K562 (cell line): ENCODE data around the gene CARD10. TPM values are rescaled to one million over a fixed set of nuclear protein-coding genes. Genes with fewer than 3 reads are reported as not detected.
A peak's percentile ranks its signal among the peaks of the same experiment; 100 is the strongest.

Source experiments
- ATAC-seq: fragments of 200-7000 bp; cut with Tn5 transposase; 3 replicates; pipeline ENCODE4 v1.9.1; 2020; ENCODE audit warnings: moderate library complexity
- BruUV-seq: library from RNA; stranded (reverse); fragments of 400-500 nt; replicated peaks from 2 replicates; lab custom pipeline; 2021; lab: Mats Ljungman, UMichigan
- CTCF ChIA-PET: fragments of 300-600 bp; formaldehyde crosslinking; extraction: SDS; loops from one replicate; lab custom pipeline; 2021; ENCODE audit warnings: low intra/inter-chr PET ratio; lab: Yijun Ruan, JAX
- POLR2A ChIA-PET: fragments of 300-600, 350-650 bp; sonication (Branson Sonifier 250); formaldehyde crosslinking; extraction: SDS; loops from one replicate; lab custom pipeline; 2021; ENCODE audit warnings: antibody characterized with exemption, inconsistent platforms; lab: Yijun Ruan, JAX
- DNase-seq, 4 experiments: peaks; one replicate each; pipeline versions ENCODE4 v3.0.0 to v3.0.0-alpha.2; 2011 to 2018; ENCODE audit warnings: low spot score in 3 of 4, mixed read lengths in 3 of 4; ENCODE audit errors: extremely low read depth in 1 of 4
- FAIRE-seq: peaks from 2 replicates; lab custom pipeline; 2011; peaks lifted over from hg19 to GRCh38; lab: Jason Lieb, UNC
- H2AFZ ChIP-seq: 2 replicates; pipeline ENCODE4 v1.6.0; 2011; ENCODE audit warnings: low read depth, low read length, control low read depth, inconsistent platforms
- H3K27ac ChIP-seq: fragments of 200-600 bp; 3 replicates; pipeline ENCODE4 v1.8.0; 2011; ENCODE audit warnings: low read depth, mild to moderate bottlenecking, control low read depth, inconsistent platforms, low read length, moderate library complexity, mixed read lengths; ENCODE audit errors: extremely low read depth
- H3K27me3 ChIP-seq, 2 experiments: fragments of 300-600 bp in 1 of 2; 2 replicates in 1 of 2; 3 replicates in 1 of 2; pipeline versions ENCODE4 v1.6.0 to v1.8.0; 2011; ENCODE audit warnings: inconsistent platforms in 2 of 2, low read length in 2 of 2, mild to moderate bottlenecking in 1 of 2, mixed read lengths in 1 of 2, moderate library complexity in 1 of 2; ENCODE audit not compliant: control insufficient read depth in 2 of 2, insufficient read depth in 2 of 2
- H3K36me3 ChIP-seq: fragments of 300-600 bp; 3 replicates; pipeline ENCODE4 v1.8.0; 2011; ENCODE audit warnings: mild to moderate bottlenecking, low read length, inconsistent platforms; ENCODE audit not compliant: control insufficient read depth, insufficient read depth
- H3K4me1 ChIP-seq, 2 experiments: fragments of 200-600 bp in 1 of 2; replicated peaks in 1 of 2; 2 replicates in 1 of 2; 3 replicates in 1 of 2; pipeline versions ENCODE4 v1.5.1 to v1.8.0; 2011; ENCODE audit warnings: inconsistent platforms in 2 of 2, low read length in 2 of 2, mild to moderate bottlenecking in 1 of 2, mixed read lengths in 1 of 2, moderate library complexity in 1 of 2; ENCODE audit not compliant: control insufficient read depth in 2 of 2, insufficient read depth in 2 of 2
- H3K4me2 ChIP-seq: 2 replicates; pipeline ENCODE4 v1.6.1; 2011; ENCODE audit warnings: low read length, control low read depth, inconsistent platforms, mixed read lengths; ENCODE audit not compliant: insufficient read depth
- H3K4me3 ChIP-seq: fragments of 200-600 bp; sonication (generic), shearing (Covaris generic); 2 replicates; pipeline ENCODE4 v1.5.1; 2016; ENCODE audit warnings: control low read depth, inconsistent platforms
- H3K79me2 ChIP-seq: fragments of 200-600 bp; 3 replicates; pipeline ENCODE4 v1.8.0; 2011; ENCODE audit warnings: low read length, inconsistent platforms; ENCODE audit not compliant: control insufficient read depth, insufficient read depth
- H3K9ac ChIP-seq, 2 experiments: 2 replicates each; pipeline versions ENCODE4 v1.6.0 to v1.6.1; 2011; ENCODE audit warnings: low read depth in 2 of 2, low read length in 2 of 2, control low read depth in 1 of 2, inconsistent platforms in 1 of 2, mild to moderate bottlenecking in 1 of 2, mixed read lengths in 1 of 2; ENCODE audit not compliant: insufficient read depth in 1 of 2
- H3K9me1 ChIP-seq: one replicate; pipeline ENCODE4 v1.6.0; 2011; ENCODE audit warnings: inconsistent platforms, mild to moderate bottlenecking, low read length, moderate library complexity; ENCODE audit not compliant: control insufficient read depth, insufficient read depth
- H3K9me3 ChIP-seq: replicated peaks from 2 replicates; pipeline ENCODE4 v1.5.1; 2011; ENCODE audit warnings: low read depth, low read length, inconsistent platforms; ENCODE audit not compliant: control insufficient read depth, insufficient read depth
- H4K20me1 ChIP-seq: replicated peaks from 2 replicates; pipeline ENCODE4 v1.6.1; 2011; ENCODE audit warnings: low read length, inconsistent platforms, mixed read lengths; ENCODE audit not compliant: control insufficient read depth, insufficient read depth
- BRCA1 ChIP-seq, 2 experiments: fragments of 450-650 bp in 1 of 2; sonication (generic) in 1 of 2; formaldehyde crosslinking in 1 of 2; IDR thresholded peaks; 2 replicates each; pipeline versions ENCODE4 v1.5.0 to v1.6.1; 2017 to 2020; ENCODE audit warnings: mild to moderate bottlenecking in 1 of 2, missing genetic modification reagents in 1 of 2
- POLR2G ChIP-seq: fragments of 200-400 bp; formaldehyde crosslinking; IDR thresholded peaks from 2 replicates; pipeline ENCODE4 v1.6.1; 2017; ENCODE audit warnings: low read depth, mild to moderate bottlenecking, antibody characterized with exemption, low read length, moderate library complexity
- RBFOX2 ChIP-seq: fragments of 200-400 bp; formaldehyde crosslinking; IDR thresholded peaks from 2 replicates; pipeline ENCODE4 v1.6.1; 2017; ENCODE audit warnings: low read depth, mild to moderate bottlenecking, low read length, moderate library complexity
- WGBS: fragments of 100-300 bp; shearing (Covaris generic); methylation state at CpG from one replicate; pipeline ENCODE4 v1.1.6; 2016; ENCODE audit warnings: low coverage, mixed read lengths; ENCODE audit not compliant: insufficient coverage; ENCODE audit errors: missing lambda C conversion rate; 5-methylcytosine and 5-hydroxymethylcytosine counted together
- in situ Hi-C: fragments of 300-500 bp; cut with MboI; formaldehyde crosslinking; loops from 4 replicates; pipeline ENCODE4 v1.15.0; 2018; ENCODE audit warnings: inconsistent platforms, mixed read lengths
- intact Hi-C: fragments of 100-400 bp; cut with micrococcal nuclease; formaldehyde crosslinking; loops from 2 replicates; pipeline ENCODE4 v1.14.2; 2022
- polyA plus RNA-seq, 8 experiments: library from polyadenylated mRNA; depleted of rRNA in 4 of 8; stranded (reverse) in 5 of 8; unstranded in 3 of 8; fragments of >200 nt; fragmentation: Nextera tagmentation in 2 of 8; fragmentation: Illumina TruSeq in 1 of 8; extraction: Ambion mirVana in 2 of 8; extraction: Trizol in 1 of 8; gene quantifications; 2 replicates each; pipeline versions ENCODE4 v1.2.1 to v1.2.3, GENCODE V29; 2011 to 2014; ENCODE audit warnings: inconsistent platforms in 1 of 8, missing spikeins in 1 of 8
- total RNA-seq, 7 experiments: library from RNA; depleted of rRNA in 6 of 7; stranded (reverse); fragments of >200 nt in 6 of 7; fragmentation: Illumina TruSeq in 2 of 7; extraction: Trizol in 2 of 7; gene quantifications; 2 replicates each; pipeline versions ENCODE4 v1.2.1 to v1.2.3, GENCODE V29; 2011 to 2021; ENCODE audit warnings: low replicate concordance in 1 of 7
- TF ChIP-seq, protein P1 (sequence below): fragments of 250-450 bp; sonication (Bioruptor Pico); IDR thresholded peaks from 2 replicates; pipeline ENCODE4 v1.8.0; 2021; ENCODE audit warnings: moderate library complexity, mild to moderate bottlenecking, inconsistent platforms
- TF ChIP-seq, protein P2 (sequence below): sonication (generic); formaldehyde crosslinking; IDR thresholded peaks from 2 replicates; pipeline ENCODE4 v1.8.1; 2022; ENCODE audit warnings: missing genetic modification reagents

Gene CARD10
- total and polyA plus RNA-seq, 9 of the 15 experiments (the other 6 are each of a cell fraction or from before 2014, with no cell fraction given): 0.13 to 5.8 (median 1.6) TPM

GRCh38 chr22:37566329-37566837, 47.2 kb upstream of the CARD10 start:
- Histone ChIP-seq H2AFZ (no peak overlapping the region), H3K27ac (no peak overlapping the region), H3K9ac (no peak overlapping the region), H3K9me1 (peaks cover 8% of the 10 kb centered on the region), H3K27me3 (no peaks in the 10 kb centered on the region), H3K9me3 (no peaks in the 10 kb centered on the region), H4K20me1 (peaks cover 59% of the 10 kb centered on the region), H3K4me2 (no peak overlapping the region), H3K79me2 (peaks cover 59% of the 10 kb centered on the region), H3K4me1 (peaks cover 29 to 57% of the 10 kb centered on the region in 2 experiments), H3K36me3 (peaks cover 58% of the 10 kb centered on the region; the same call in 2 of the 3 replicates), H3K4me3 (no peak overlapping the region)
- no TSS peak for BruUV-seq
- FAIRE-seq: no peak
- 95% methylated on average over 15 of the region's 28 CpGs for WGBS
- in situ Hi-C loops (no loop called here), intact Hi-C loops (no loop called here)
- CTCF ChIA-PET: interaction anchor here (1.7 to 2.0 kb wide), 2 partner anchors 21 to 27 kb away, joined by 11 to 18 read pairs; no protein-coding TSS in a partner anchor
- ATAC-seq: no peak
- DNase-seq: no peak
- POLR2A ChIA-PET: interaction anchor here (0.9 to 3.0 kb wide), 7 partner anchors 8 to 26 kb away, joined by 3 to 17 read pairs (median 4); no protein-coding TSS in a partner anchor
- peak; percentile 57 for TF ChIP-seq POLR2G
- TF ChIP-seq, protein P1, sequence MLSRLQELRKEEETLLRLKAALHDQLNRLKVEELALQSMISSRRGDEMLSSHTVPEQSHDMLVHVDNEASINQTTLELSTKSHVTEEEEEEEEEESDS (CRISPR knock-in tag): no peak
- TF ChIP-seq BRCA1 (IDR thresholded peaks at IDR 0.05): no peak
- TF ChIP-seq BRCA1 (CRISPR knock-in tag; IDR thresholded peaks at IDR 0.05): no peak
- TF ChIP-seq RBFOX2: peak; percentile 61; the same call in 1 of the 2 replicates
- TF ChIP-seq, protein P2, sequence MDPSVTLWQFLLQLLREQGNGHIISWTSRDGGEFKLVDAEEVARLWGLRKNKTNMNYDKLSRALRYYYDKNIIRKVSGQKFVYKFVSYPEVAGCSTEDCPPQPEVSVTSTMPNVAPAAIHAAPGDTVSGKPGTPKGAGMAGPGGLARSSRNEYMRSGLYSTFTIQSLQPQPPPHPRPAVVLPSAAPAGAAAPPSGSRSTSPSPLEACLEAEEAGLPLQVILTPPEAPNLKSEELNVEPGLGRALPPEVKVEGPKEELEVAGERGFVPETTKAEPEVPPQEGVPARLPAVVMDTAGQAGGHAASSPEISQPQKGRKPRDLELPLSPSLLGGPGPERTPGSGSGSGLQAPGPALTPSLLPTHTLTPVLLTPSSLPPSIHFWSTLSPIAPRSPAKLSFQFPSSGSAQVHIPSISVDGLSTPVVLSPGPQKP (CRISPR knock-in tag): no peak
